Hepatocyte (in vitro differentiated cells): Measurements from ENCODE around the gene SCGN. TPM values are rescaled to one million over a fixed set of nuclear protein-coding genes. Genes with fewer than 3 reads are reported as not detected.

Experiments
- DNase-seq: peaks from one replicate; pipeline ENCODE4 v3.0.0-alpha.2; 2016; ENCODE audit warnings: low spot score
- H2AFZ ChIP-seq: fragments of 200-600 bp; sonication (generic); 2 replicates; pipeline ENCODE4 v1.6.0; 2016; ENCODE audit warnings: antibody characterized with exemption, mild to moderate bottlenecking
- H3K27ac ChIP-seq: fragments of 200-600 bp; sonication (generic); 2 replicates; pipeline ENCODE4 v1.5.1; 2016; ENCODE audit warnings: mild to moderate bottlenecking
- H3K27me3 ChIP-seq: fragments of 200-600 bp; sonication (generic); 2 replicates; pipeline ENCODE4 v1.6.1; 2016
- H3K36me3 ChIP-seq: fragments of 200-600 bp; sonication (generic); replicated peaks from 2 replicates; pipeline ENCODE4 v1.5.1; 2016; ENCODE audit warnings: low read depth; ENCODE audit not compliant: insufficient read depth
- H3K4me1 ChIP-seq: fragments of 200-600 bp; sonication (generic); 2 replicates; pipeline ENCODE4 v1.5.1; 2016; ENCODE audit warnings: mild to moderate bottlenecking, moderate library complexity; ENCODE audit not compliant: insufficient read depth
- H3K4me2 ChIP-seq: fragments of 200-600 bp; sonication (generic); 2 replicates; pipeline ENCODE4 v1.6.0; 2016
- H3K4me3 ChIP-seq: fragments of 200-600 bp; sonication (generic); 2 replicates; pipeline ENCODE4 v1.5.1; 2016; ENCODE audit warnings: mild to moderate bottlenecking
- H3K79me2 ChIP-seq: fragments of 200-600 bp; sonication (generic); 2 replicates; pipeline ENCODE4 v1.6.0; 2017; ENCODE audit warnings: mild to moderate bottlenecking
- H3K9me2 ChIP-seq: fragments of 200-600 bp; sonication (generic); replicated peaks from 2 replicates; pipeline ENCODE4 v1.6.0; 2017; ENCODE audit warnings: mild to moderate bottlenecking; ENCODE audit not compliant: insufficient read depth
- H3K9me3 ChIP-seq: fragments of 200-600 bp; sonication (generic); 2 replicates; pipeline ENCODE4 v1.5.1; 2016; ENCODE audit warnings: low read depth, mild to moderate bottlenecking
- H4K20me1 ChIP-seq: fragments of 200-600 bp; sonication (generic); 2 replicates; pipeline ENCODE4 v1.6.0; 2016; ENCODE audit warnings: mild to moderate bottlenecking; ENCODE audit not compliant: insufficient read depth, poor library complexity, severe bottlenecking
- CTCF ChIP-seq: fragments of 200-600 bp; sonication (generic); IDR thresholded peaks from 2 replicates; pipeline ENCODE4 v1.5.1; 2016; ENCODE audit warnings: antibody characterized with exemption, mild to moderate bottlenecking; ENCODE audit not compliant: poor library complexity
- EZH2 ChIP-seq: fragments of 200-600 bp; sonication (generic); IDR thresholded peaks from 2 replicates; pipeline ENCODE4 v1.6.1; 2016; ENCODE audit warnings: antibody characterized with exemption, mild to moderate bottlenecking, borderline replicate concordance
- EZH2phosphoT487 ChIP-seq: fragments of 200-600 bp; sonication (generic); IDR thresholded peaks from one replicate; pipeline ENCODE4 v1.6.1; 2018; ENCODE audit warnings: antibody characterized with exemption, mild to moderate bottlenecking, low read depth, moderate library complexity; ENCODE audit not compliant: unreplicated experiment, severe bottlenecking
- WGBS: methylation state at CpG from one replicate; pipeline ENCODE4 v1.1.6; 2016; ENCODE audit warnings: low lambda C conversion rate; ENCODE audit errors: missing lambda C conversion rate; 5-methylcytosine and 5-hydroxymethylcytosine counted together
- polyA plus RNA-seq: library from polyadenylated mRNA; unstranded; fragments of >200 nt; fragmentation: Nextera tagmentation; extraction: Ambion mirVana; gene quantifications from 2 replicates; pipeline ENCODE4 v1.2.1, GENCODE V29; 2016
- total RNA-seq: library from RNA; depleted of rRNA; stranded (reverse); fragments of >200 nt; gene quantifications from 2 replicates; pipeline ENCODE4 v1.2.3, GENCODE V29; 2014

Gene SCGN
- total and polyA plus RNA-seq, 2 experiments from 2014 or later: 14.2 to 25.9 TPM

DNA sequence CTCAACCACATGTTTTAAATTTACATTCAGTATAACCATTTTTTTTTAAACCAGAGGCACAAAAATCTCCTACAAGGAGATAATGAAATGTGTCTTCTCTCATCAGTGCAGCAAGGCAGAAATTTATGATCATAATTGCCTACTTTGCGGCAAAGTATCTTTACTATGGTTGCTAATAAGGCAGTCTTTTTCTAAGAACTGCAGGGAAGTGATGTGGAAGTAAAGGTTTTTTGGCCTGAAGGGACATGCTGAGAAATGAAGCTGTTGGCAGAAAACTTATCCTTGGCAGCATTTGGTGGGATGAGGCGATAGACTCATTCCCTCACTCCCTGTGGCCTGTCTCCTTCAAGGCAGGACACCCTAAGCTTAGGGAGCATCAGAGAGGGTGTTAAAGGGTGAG is 48.7 kb downstream of the SCGN start:
- Histone ChIP-seq H3K36me3 (no peaks in the 10 kb centered on the region), H3K4me1 (no peaks in the 10 kb centered on the region), H3K27ac (peak overlapping the region; percentile 20), H3K79me2 (no peaks in the 10 kb centered on the region), H3K27me3 (no peaks in the 10 kb centered on the region), H2AFZ (no peak overlapping the region), H3K4me3 (no peak overlapping the region), H4K20me1 (no peaks in the 10 kb centered on the region), H3K9me3 (no peaks in the 10 kb centered on the region), H3K9me2 (no peaks in the 10 kb centered on the region), H3K4me2 (no peak overlapping the region)
- no peak for DNase-seq
- TF ChIP-seq EZH2phosphoT487 (no peak), EZH2 (no peak)
- WGBS: 81% methylated on average over 2 of the region's 2 CpGs

- H3K4me3 ChIP-seq: no peak overlapping the region
- H3K27me3 ChIP-seq: no peaks in the 10 kb centered on the region
- H3K4me2 ChIP-seq: no peak overlapping the region
- no peak overlapping the region for H2AFZ ChIP-seq
- no peaks in the 10 kb centered on the region for H3K4me1 ChIP-seq
- peak overlapping the region; percentile 20 for H3K27ac ChIP-seq
- H3K9me2 ChIP-seq: no peaks in the 10 kb centered on the region
- no peaks in the 10 kb centered on the region for H3K9me3 ChIP-seq
- H3K36me3 ChIP-seq: no peaks in the 10 kb centered on the region
- no peaks in the 10 kb centered on the region for H3K79me2 ChIP-seq
- H4K20me1 ChIP-seq: no peaks in the 10 kb centered on the region
- no peak for TF ChIP-seq EZH2phosphoT487
- DNase-seq: no peak
- 82% methylated on average over 3 of the region's 3 CpGs for WGBS
Observed at GRCh38 chr6:25701807-25702206, 49.8 kb downstream of the SCGN start.

DNA sequence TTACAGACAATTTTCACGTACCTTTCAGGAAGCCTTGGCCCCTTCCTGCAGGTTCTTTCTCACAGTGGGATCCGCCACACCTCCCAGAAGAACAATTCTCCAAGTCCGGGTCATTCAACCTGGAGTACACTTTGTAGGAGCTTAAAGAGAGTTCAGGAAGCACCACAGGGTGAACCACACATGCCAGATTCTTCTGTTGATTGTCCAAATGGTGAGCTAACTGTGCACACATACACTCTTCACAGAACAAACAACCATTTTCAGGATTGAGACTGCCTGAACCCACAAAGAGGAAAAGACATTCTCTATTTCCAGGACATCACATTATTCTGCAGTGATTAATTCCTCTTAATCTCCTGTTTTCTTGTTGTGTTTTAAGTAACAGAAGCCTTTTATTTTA is 51.0 kb downstream of the SCGN start:
- no peak for DNase-seq
- Histone ChIP-seq H3K4me3 (no peak overlapping the region), H3K27me3 (no peaks in the 10 kb centered on the region), H3K4me2 (no peak overlapping the region), H3K4me1 (no peaks in the 10 kb centered on the region), H2AFZ (no peak overlapping the region), H3K36me3 (no peaks in the 10 kb centered on the region), H3K9me3 (no peaks in the 10 kb centered on the region), H4K20me1 (no peaks in the 10 kb centered on the region), H3K9me2 (no peaks in the 10 kb centered on the region), H3K79me2 (no peaks in the 10 kb centered on the region), H3K27ac (no peak overlapping the region)
- WGBS: 70% methylated on average over 3 of the region's 3 CpGs
- no peak for TF ChIP-seq EZH2phosphoT487

- no peak overlapping the region for H2AFZ ChIP-seq
- H3K9me2 ChIP-seq: no peaks in the 10 kb centered on the region
- no peak for DNase-seq
- no peak overlapping the region for H3K27ac ChIP-seq
- H3K36me3 ChIP-seq: no peaks in the 10 kb centered on the region
- WGBS: 87% methylated on average over 3 of the region's 3 CpGs
- no peaks in the 10 kb centered on the region for H4K20me1 ChIP-seq
- no peaks in the 10 kb centered on the region for H3K9me3 ChIP-seq
- no peaks in the 10 kb centered on the region for H3K27me3 ChIP-seq
- H3K4me1 ChIP-seq: no peaks in the 10 kb centered on the region
- no peaks in the 10 kb centered on the region for H3K79me2 ChIP-seq
- no peak for TF ChIP-seq EZH2
- TF ChIP-seq CTCF: no peak
- TF ChIP-seq EZH2phosphoT487: no peak
- no peak overlapping the region for H3K4me2 ChIP-seq
- H3K4me3 ChIP-seq: no peak overlapping the region
Observed at GRCh38 chr6:25704001-25704400, 52.0 kb downstream of the SCGN start.

DNA sequence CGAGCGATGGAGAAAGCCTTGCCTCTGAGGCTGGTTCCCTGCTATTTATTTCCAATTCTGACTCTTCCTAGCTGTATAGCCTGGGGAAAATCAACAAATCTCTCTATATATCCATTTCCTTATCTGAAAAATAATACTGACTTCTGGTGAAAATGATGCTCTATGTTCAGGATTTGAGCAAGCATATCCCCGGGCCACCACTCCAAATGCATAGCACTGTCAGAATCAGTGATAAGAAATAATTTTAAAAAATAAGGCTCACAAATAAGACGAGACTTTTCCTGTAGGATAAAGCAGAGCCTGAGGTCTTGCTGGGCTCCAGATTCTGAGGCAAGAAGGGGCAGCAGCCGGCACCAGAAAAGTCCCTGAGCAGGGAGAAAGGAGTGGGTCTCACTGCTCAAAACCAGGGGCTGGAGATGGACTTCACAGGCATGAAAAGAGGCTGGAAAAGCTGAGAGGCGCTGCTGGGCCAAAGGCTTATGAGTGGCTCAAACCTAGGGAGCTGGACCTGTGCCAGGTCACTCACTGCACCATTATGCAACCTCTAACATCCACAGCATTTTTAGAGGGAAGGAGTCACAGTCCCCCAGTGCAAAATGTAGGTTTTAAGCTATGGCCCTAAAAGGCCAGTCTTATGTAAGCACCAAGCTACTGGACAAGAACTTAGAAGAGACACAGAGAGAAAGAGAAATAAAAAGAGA is 54.4 kb downstream of the SCGN start:
- H3K4me1 ChIP-seq: no peaks in the 10 kb centered on the region
- no peak overlapping the region for H3K4me3 ChIP-seq
- H3K4me2 ChIP-seq: no peak overlapping the region
- H3K27me3 ChIP-seq: no peaks in the 10 kb centered on the region
- DNase-seq: peak; percentile 53
- H2AFZ ChIP-seq: no peak overlapping the region
- H3K36me3 ChIP-seq: no peaks in the 10 kb centered on the region
- H3K79me2 ChIP-seq: no peaks in the 10 kb centered on the region
- no peaks in the 10 kb centered on the region for H3K9me2 ChIP-seq
- H4K20me1 ChIP-seq: no peaks in the 10 kb centered on the region
- no peak overlapping the region for H3K27ac ChIP-seq
- TF ChIP-seq CTCF: no peak
- TF ChIP-seq EZH2: no peak
- WGBS: 84% methylated on average over 6 of the region's 6 CpGs
- H3K9me3 ChIP-seq: no peaks in the 10 kb centered on the region
